IMR-90 (cell line): Measurements from ENCODE around the gene GXYLT1. TPM values are rescaled to one million over a fixed set of nuclear protein-coding genes. Genes with fewer than 3 reads are reported as not detected.

Experiments used
- ATAC-seq: fragments of 200-7000 bp; cut with Tn5 transposase; 2 replicates; pipeline ENCODE4 v1.9.1; 2020; ENCODE audit warnings: low read depth, mild to moderate bottlenecking, moderate library complexity
- BruUV-seq: library from RNA; stranded (reverse); fragments of 400-500 nt; replicated peaks from 2 replicates; lab custom pipeline; 2021; lab: Mats Ljungman, UMichigan
- CTCF ChIA-PET: fragments of 300-600 bp; formaldehyde crosslinking; extraction: SDS; loops from one replicate; lab custom pipeline; 2021; ENCODE audit warnings: antibody characterized with exemption; lab: Yijun Ruan, JAX
- POLR2A ChIA-PET: fragments of 300-600 bp; sonication (Branson Sonifier 250); formaldehyde crosslinking; loops from one replicate; lab custom pipeline; 2022; ENCODE audit warnings: antibody characterized with exemption; ENCODE audit not compliant: unreplicated experiment; lab: Charles Lee
- DNase-seq: peaks from one replicate; pipeline ENCODE4 v3.0.0; 2013
- H2AFZ ChIP-seq: replicated peaks from 2 replicates; pipeline ENCODE3; 2013; ENCODE audit warnings: low read length, mild to moderate bottlenecking; ENCODE audit not compliant: poor library complexity
- H2AK5ac ChIP-seq: 2 replicates; pipeline ENCODE4 v1.6.1; 2013; ENCODE audit warnings: low read depth, low read length, inconsistent platforms
- H2AK9ac ChIP-seq: replicated peaks from 2 replicates; pipeline ENCODE3; 2013; ENCODE audit warnings: mild to moderate bottlenecking, low read depth, low read length, moderate library complexity; ENCODE audit not compliant: poor library complexity
- H2BK120ac ChIP-seq: 2 replicates; pipeline ENCODE4 v1.6.1; 2013; ENCODE audit warnings: low read depth, low read length, inconsistent platforms
- H2BK15ac ChIP-seq: 3 replicates; pipeline ENCODE4 v1.6.1; 2013; ENCODE audit warnings: low read depth, low read length, inconsistent platforms
- H2BK20ac ChIP-seq: 2 replicates; pipeline ENCODE4 v1.6.1; 2013; ENCODE audit warnings: low read depth, mild to moderate bottlenecking, inconsistent platforms, low read length, moderate library complexity
- H2BK5ac ChIP-seq: 2 replicates; pipeline ENCODE4 v1.6.1; 2013; ENCODE audit warnings: mild to moderate bottlenecking, low read depth, low read length, inconsistent platforms; ENCODE audit not compliant: poor library complexity, severe bottlenecking
- H3K14ac ChIP-seq: replicated peaks from 2 replicates; pipeline ENCODE4 v1.6.1; 2013; ENCODE audit warnings: low read depth, low read length, inconsistent platforms
- H3K18ac ChIP-seq: 2 replicates; pipeline ENCODE4 v1.6.1; 2013; ENCODE audit warnings: low read depth, low read length, control low read depth
- H3K23ac ChIP-seq: 2 replicates; pipeline ENCODE4 v1.6.1; 2013; ENCODE audit warnings: low read depth, low read length, inconsistent platforms
- H3K27ac ChIP-seq: 2 replicates; pipeline ENCODE4 v1.5.1; 2013; ENCODE audit warnings: mild to moderate bottlenecking, control low read depth, low read length; ENCODE audit not compliant: insufficient read depth
- H3K27me3 ChIP-seq: 2 replicates; pipeline ENCODE4 v1.6.1; 2013; ENCODE audit warnings: low read length; ENCODE audit not compliant: control insufficient read depth, insufficient read depth
- H3K36me3 ChIP-seq: 2 replicates; pipeline ENCODE4 v1.6.1; 2013; ENCODE audit warnings: low read length, mixed read lengths; ENCODE audit not compliant: control insufficient read depth, insufficient read depth
- H3K4ac ChIP-seq: 2 replicates; pipeline ENCODE4 v1.6.1; 2013; ENCODE audit warnings: low read depth, low read length, inconsistent platforms
- H3K4me1 ChIP-seq: 2 replicates; pipeline ENCODE4 v1.6.1; 2013; ENCODE audit warnings: low read length, mixed read lengths; ENCODE audit not compliant: control insufficient read depth, insufficient read depth
- H3K4me2 ChIP-seq: 2 replicates; pipeline ENCODE4 v1.6.1; 2013; ENCODE audit warnings: low read depth, mild to moderate bottlenecking, control low read depth, low read length, moderate library complexity
- H3K4me3 ChIP-seq: 2 replicates; pipeline ENCODE4 v1.5.1; 2013; ENCODE audit warnings: low read depth, mild to moderate bottlenecking, control low read depth, low read length, moderate library complexity; ENCODE audit not compliant: insufficient read depth
- H3K56ac ChIP-seq: 2 replicates; pipeline ENCODE4 v1.6.1; 2013; ENCODE audit warnings: low read length, inconsistent platforms; ENCODE audit not compliant: insufficient read depth; ENCODE audit errors: extremely low read depth
- H3K79me1 ChIP-seq, 2 experiments: 2 replicates each; pipeline ENCODE4 v1.6.1; 2013; ENCODE audit warnings: low read length in 2 of 2, inconsistent platforms in 1 of 2, low read depth in 1 of 2
- H3K9ac ChIP-seq: 2 replicates; pipeline ENCODE4 v1.6.1; 2013; ENCODE audit warnings: low read depth, low read length, control low read depth
- H3K9me1 ChIP-seq: 2 replicates; pipeline ENCODE4 v1.6.1; 2013; ENCODE audit warnings: low read length, inconsistent platforms; ENCODE audit not compliant: insufficient read depth
- H3K9me3 ChIP-seq: 2 replicates; pipeline ENCODE4 v1.6.1; 2013; ENCODE audit warnings: low read length; ENCODE audit not compliant: control insufficient read depth, insufficient read depth
- H4K20me1 ChIP-seq: 2 replicates; pipeline ENCODE4 v1.6.1; 2013; ENCODE audit warnings: low read length, inconsistent platforms; ENCODE audit not compliant: insufficient read depth
- H4K5ac ChIP-seq: 2 replicates; pipeline ENCODE4 v1.6.1; 2013; ENCODE audit warnings: mild to moderate bottlenecking, low read depth, low read length, control low read depth
- H4K8ac ChIP-seq, 2 experiments: 2 replicates each; pipeline ENCODE4 v1.6.1; 2013; ENCODE audit warnings: low read depth in 2 of 2, low read length in 2 of 2, control low read depth in 1 of 2, inconsistent platforms in 1 of 2
- H4K91ac ChIP-seq: 2 replicates; pipeline ENCODE4 v1.6.1; 2013; ENCODE audit warnings: low read depth, low read length, inconsistent platforms; ENCODE audit not compliant: insufficient read depth
- BHLHE40 ChIP-seq: fragments of 150-350 bp; IDR thresholded peaks from 2 replicates; pipeline ENCODE4 v1.6.1; 2016; ENCODE audit warnings: mild to moderate bottlenecking, low read depth, low read length
- CEBPB ChIP-seq: IDR thresholded peaks from 2 replicates; pipeline ENCODE4 v1.6.1; 2012; ENCODE audit warnings: low read depth, low read length, improper control_type of control experiment
- CHD1 ChIP-seq: IDR thresholded peaks from 2 replicates; pipeline ENCODE4 v1.6.1; 2012; ENCODE audit warnings: low read depth, low read length, improper control_type of control experiment
- CTCF ChIP-seq: conservative IDR thresholded peaks from 2 replicates; pipeline ENCODE4 v1.5.1; 2012; ENCODE audit warnings: mild to moderate bottlenecking, low read depth, low read length, improper control_type of control experiment
- ELK1 ChIP-seq: fragments of 150-350 bp; IDR thresholded peaks from 2 replicates; pipeline ENCODE4 v1.6.1; 2016; ENCODE audit warnings: low read depth, mild to moderate bottlenecking, low read length, moderate library complexity, borderline replicate concordance
- MAFK ChIP-seq: IDR thresholded peaks from 2 replicates; pipeline ENCODE4 v1.6.1; 2012; ENCODE audit warnings: low read depth, low read length, improper control_type of control experiment
- MXI1 ChIP-seq: IDR thresholded peaks from 2 replicates; pipeline ENCODE4 v1.6.1; 2012; ENCODE audit warnings: low read depth, mild to moderate bottlenecking, low read length, moderate library complexity, borderline replicate concordance
- NFE2L2 ChIP-seq: fragments of 150-350 bp; IDR thresholded peaks from 2 replicates; pipeline ENCODE4 v1.6.1; 2016; ENCODE audit warnings: low read depth, mild to moderate bottlenecking, low read length
- POLR2A ChIP-seq: IDR thresholded peaks from 2 replicates; pipeline ENCODE4 v1.6.1; 2012; ENCODE audit warnings: mild to moderate bottlenecking, low read depth, low read length
- RAD21 ChIP-seq: IDR thresholded peaks from 2 replicates; pipeline ENCODE4 v1.6.1; 2012; ENCODE audit warnings: low read length, improper control_type of control experiment
- RCOR1 ChIP-seq: IDR thresholded peaks from 2 replicates; pipeline ENCODE4 v1.6.1; 2012; ENCODE audit warnings: mild to moderate bottlenecking, low read length, improper control_type of control experiment; ENCODE audit not compliant: insufficient replicate concordance
- RFX5 ChIP-seq: IDR thresholded peaks from 2 replicates; pipeline ENCODE4 v1.8.0; 2012; ENCODE audit warnings: low read depth, mild to moderate bottlenecking, low read length, moderate library complexity
- SMC3 ChIP-seq: fragments of 150-350 bp; IDR thresholded peaks from 2 replicates; pipeline ENCODE4 v1.6.1; 2016; ENCODE audit warnings: low read depth, mild to moderate bottlenecking, antibody characterized with exemption, low read length, moderate library complexity
- WGBS, 2 experiments: methylation state at CpG; one replicate each; pipeline versions ENCODE4 v1.1.5 to v1.1.7; 2013; ENCODE audit warnings: missing lambda C conversion rate in 2 of 2; ENCODE audit not compliant: insufficient read length in 1 of 2; ENCODE audit errors: extremely low coverage in 2 of 2; 5-methylcytosine and 5-hydroxymethylcytosine counted together
- dilution Hi-C: fragments of 300-500 bp; cut with HindIII; formaldehyde crosslinking; loops from one replicate; pipeline ENCODE4 v1.14.3; 2018; ENCODE audit warnings: low sequenced_read_pairs; ENCODE audit not compliant: unreplicated experiment
- in situ Hi-C: fragments of 300-500 bp; cut with MboI; formaldehyde crosslinking; loops from 3 replicates; pipeline ENCODE4 v1.14.3; 2019; ENCODE audit warnings: low sequenced_read_pairs, inconsistent platforms, mixed read lengths
- intact Hi-C: fragments of 100-400 bp; cut with micrococcal nuclease; formaldehyde crosslinking; loops from 2 replicates; pipeline ENCODE4 v1.10.0; 2022
- polyA plus RNA-seq, 3 experiments: library from polyadenylated mRNA; depleted of rRNA; stranded (reverse); fragments of >200 nt; gene quantifications; 2 replicates each; pipeline ENCODE4 v1.2.3, GENCODE V29; 2012; ENCODE audit warnings: low replicate concordance in 1 of 3
- total RNA-seq: library from RNA; depleted of rRNA; stranded (reverse); fragments of >200 nt; gene quantifications from 2 replicates; pipeline ENCODE4 v1.2.3, GENCODE V29; 2012

GXYLT1 gene
- total and polyA plus RNA-seq, 2 of the 4 experiments (the other 2 are of a cell fraction), result 8.5 to 8.6 TPM

- Histone ChIP-seq H3K4me1 (peaks cover 5% of the 10 kb centered on the region), H4K91ac (no peak overlapping the region), H2BK5ac (no peak overlapping the region), H3K36me3 (no peaks in the 10 kb centered on the region), H3K4ac (no peak overlapping the region), H3K9me1 (peaks cover 5% of the 10 kb centered on the region; the same call in 1 of the 2 replicates), H3K27ac (no peak overlapping the region), H4K5ac (no peak overlapping the region), H3K23ac (no peak overlapping the region), H3K4me2 (no peak overlapping the region), H3K18ac (no peak overlapping the region), H3K79me1 (peaks cover 10 to 28% of the 10 kb centered on the region in 2 experiments; a peak in 2 of 4 replicates), H3K27me3 (no peaks in the 10 kb centered on the region), H4K8ac (no peak overlapping the region), H2AK5ac (no peak overlapping the region), H3K14ac (no peak overlapping the region), H3K4me3 (no peak overlapping the region), H3K56ac (no peak overlapping the region), H2AFZ (no peak overlapping the region), H4K20me1 (peaks cover 14% of the 10 kb centered on the region; the same call in 1 of the 2 replicates), H3K9ac (no peak overlapping the region), H2AK9ac (no peak overlapping the region), H2BK15ac (no peak overlapping the region), H2BK20ac (no peak overlapping the region), H2BK120ac (no peak overlapping the region), H3K9me3 (no peaks in the 10 kb centered on the region)
- dilution Hi-C loops (no loop called here), in situ Hi-C loops (loop anchor here (10.0 kb wide), 1 partner anchor 438 kb away; no protein-coding TSS in a partner anchor), intact Hi-C loops (loop anchor here (5.0 kb wide), 1 partner anchor 1210 kb away; no protein-coding TSS in a partner anchor)
- ChIA-PET POLR2A (no interaction called here), CTCF (interaction anchor here (1.2 kb wide), 1 partner anchor 205 kb away, joined by 3 read pairs; no protein-coding TSS in a partner anchor)
- no peak for TF ChIP-seq CTCF
- no peak for TF ChIP-seq BHLHE40
- no peak for TF ChIP-seq SMC3
- no peak for TF ChIP-seq CHD1
- TF ChIP-seq CEBPB, result no peak
- no peak for TF ChIP-seq RFX5
- TF ChIP-seq MAFK, result no peak
- no peak for TF ChIP-seq NFE2L2
- TF ChIP-seq ELK1, result no peak
- no peak for TF ChIP-seq RAD21
- TF ChIP-seq RCOR1, result no peak
- TF ChIP-seq MXI1, result no peak
- TF ChIP-seq POLR2A, result no peak
- no CpG with 5 or more reads among the region's 1 CpG for WGBS, 2 experiments
- ATAC-seq, result no peak
- DNase-seq, result no peak
- no TSS peak for BruUV-seq
Observed at GRCh38 chr12:42126963-42127362, 17.7 kb downstream of the GXYLT1 start.
